LNCaP clone FGC (cell line): ENCODE measurements around the gene KSR2.
A peak's percentile ranks its signal among the peaks of the same experiment; 100 is the strongest.
"Not testable (repeated sequence)": the region's sequence is repeated elsewhere in the genome, so short reads cannot be mapped to it uniquely, and the experiment has no call there.

ENCODE experiments used
- DNase-seq: peaks from one replicate; pipeline ENCODE4 v3.0.0-alpha.2; 2011; ENCODE audit warnings: low read depth
- H3K4me3 ChIP-seq: 2 replicates; pipeline ENCODE4 v1.5.1; 2011; ENCODE audit warnings: mild to moderate bottlenecking, low read depth, low read length, control low read depth
- TF ChIP-seq, protein P1 (sequence below): IDR thresholded peaks from 2 replicates; pipeline ENCODE4 v1.5.1; 2012; ENCODE audit warnings: mild to moderate bottlenecking; ENCODE audit not compliant: control insufficient read depth, insufficient read depth; ENCODE audit errors: extremely low read depth

KSR2 gene

GRCh38 chr12:117803001-117803400, 165.8 kb downstream of the KSR2 start:
- TF ChIP-seq, protein P1, sequence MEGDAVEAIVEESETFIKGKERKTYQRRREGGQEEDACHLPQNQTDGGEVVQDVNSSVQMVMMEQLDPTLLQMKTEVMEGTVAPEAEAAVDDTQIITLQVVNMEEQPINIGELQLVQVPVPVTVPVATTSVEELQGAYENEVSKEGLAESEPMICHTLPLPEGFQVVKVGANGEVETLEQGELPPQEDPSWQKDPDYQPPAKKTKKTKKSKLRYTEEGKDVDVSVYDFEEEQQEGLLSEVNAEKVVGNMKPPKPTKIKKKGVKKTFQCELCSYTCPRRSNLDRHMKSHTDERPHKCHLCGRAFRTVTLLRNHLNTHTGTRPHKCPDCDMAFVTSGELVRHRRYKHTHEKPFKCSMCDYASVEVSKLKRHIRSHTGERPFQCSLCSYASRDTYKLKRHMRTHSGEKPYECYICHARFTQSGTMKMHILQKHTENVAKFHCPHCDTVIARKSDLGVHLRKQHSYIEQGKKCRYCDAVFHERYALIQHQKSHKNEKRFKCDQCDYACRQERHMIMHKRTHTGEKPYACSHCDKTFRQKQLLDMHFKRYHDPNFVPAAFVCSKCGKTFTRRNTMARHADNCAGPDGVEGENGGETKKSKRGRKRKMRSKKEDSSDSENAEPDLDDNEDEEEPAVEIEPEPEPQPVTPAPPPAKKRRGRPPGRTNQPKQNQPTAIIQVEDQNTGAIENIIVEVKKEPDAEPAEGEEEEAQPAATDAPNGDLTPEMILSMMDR, result no peak
- peak; percentile 61 for DNase-seq
- H3K4me3 ChIP-seq, result no peak overlapping the region

DNA sequence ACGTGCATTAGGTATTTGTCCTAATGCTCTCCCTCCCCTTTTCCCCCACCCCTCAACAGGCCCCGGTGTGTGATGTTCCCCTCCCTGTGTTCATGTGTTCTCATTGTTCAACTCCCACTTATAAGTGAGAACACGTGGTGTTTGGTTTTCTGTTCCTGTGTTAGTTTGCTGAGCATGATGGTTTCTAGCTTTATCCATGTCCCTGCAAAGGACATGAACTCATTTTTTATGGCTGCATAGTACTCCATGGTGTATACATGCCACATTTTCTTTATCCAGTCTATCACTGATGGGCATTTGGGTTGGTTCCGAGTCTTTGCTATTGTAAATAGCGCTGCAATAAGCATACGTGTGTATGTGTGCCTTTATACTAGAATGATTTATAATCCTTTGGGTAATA, 168.1 kb downstream of the KSR2 start:
- H3K4me3 ChIP-seq, DNase-seq: not testable (repeated sequence)

DNA sequence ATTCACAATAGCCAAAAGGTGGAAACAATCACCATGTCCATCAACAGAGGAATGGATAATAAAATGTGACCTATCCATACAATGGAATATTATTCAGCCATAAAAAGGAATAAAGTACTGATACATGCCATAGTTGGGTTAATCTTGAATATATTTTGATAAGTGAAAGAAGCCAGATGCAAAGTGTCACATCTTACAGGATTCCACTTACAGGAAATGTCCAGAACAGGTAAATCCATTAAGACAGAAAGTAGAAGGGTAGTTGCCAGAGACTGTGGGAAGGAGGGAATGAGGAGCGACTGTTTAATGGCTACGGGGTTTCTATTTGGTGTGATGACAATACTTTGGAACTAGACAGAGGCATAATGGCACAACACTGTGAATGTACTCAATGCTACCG, 171.6 kb downstream of the KSR2 start:
- DNase-seq, result no peak
- no peak overlapping the region for H3K4me3 ChIP-seq
- TF ChIP-seq, protein P1, result no peak

DNA sequence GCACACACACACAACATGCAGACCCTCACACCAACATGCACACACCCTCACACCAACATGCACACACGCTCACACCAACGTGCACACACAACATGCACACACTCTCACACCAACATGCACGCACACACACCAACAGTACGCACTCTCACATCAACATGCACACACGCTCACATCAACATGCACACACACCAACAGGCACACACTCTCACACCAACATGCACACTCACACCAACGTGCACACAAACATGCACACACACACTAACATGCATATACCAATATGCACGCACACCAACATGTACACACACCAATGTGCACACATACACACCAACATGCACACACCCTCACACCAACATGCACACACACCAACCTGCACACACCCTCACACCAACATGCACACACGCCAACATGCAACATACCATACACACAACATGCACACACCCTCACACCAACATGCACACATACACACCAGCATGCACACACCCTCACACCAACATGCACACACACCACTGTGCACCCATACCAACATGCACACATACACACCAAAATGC, 175.8 kb downstream of the KSR2 start:
- H3K4me3 ChIP-seq, result no peak overlapping the region
- TF ChIP-seq, protein P1, result no peak
- no peak for DNase-seq

GRCh38 chr12:117792471-117792870, 176.3 kb downstream of the KSR2 start:
- TF ChIP-seq, protein P1, result no peak
- DNase-seq, result no peak
- no peak overlapping the region for H3K4me3 ChIP-seq

GRCh38 chr12:117790948-117791347, 177.8 kb downstream of the KSR2 start:
- no peak overlapping the region for H3K4me3 ChIP-seq
- TF ChIP-seq, protein P1, result no peak
- DNase-seq, result no peak

DNA sequence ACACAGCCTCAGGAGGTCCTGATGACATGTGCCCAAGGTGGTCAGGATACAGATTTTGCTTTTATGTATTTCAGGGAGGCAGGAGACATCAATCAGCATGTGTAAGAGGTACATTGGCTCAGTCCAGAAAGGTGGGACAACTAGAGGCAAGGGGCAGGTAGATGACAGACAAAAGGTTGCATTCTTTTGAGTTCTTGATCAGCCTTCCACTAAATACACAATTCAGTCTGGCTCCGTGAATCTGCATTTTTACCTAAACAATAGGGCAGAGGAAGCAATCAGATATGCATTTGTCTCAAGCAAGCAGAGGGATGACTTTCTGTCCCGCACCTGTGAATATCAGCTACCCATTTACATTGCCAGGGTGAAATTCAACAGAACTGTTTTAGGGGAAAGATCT, 178.6 kb downstream of the KSR2 start:
- DNase-seq, result no peak
- no peak overlapping the region for H3K4me3 ChIP-seq
- TF ChIP-seq, protein P1, result no peak
